Vagina (tissue), 2 donors: ENCODE results near the gene PLEKHF1.

Experiments used
- CTCF ChIP-seq, 3 experiments: fragments of 450-650 bp in 2 of 3; fragments of 200-600 bp in 1 of 3; sonication (generic) in 1 of 3; IDR thresholded peaks; one replicate each; pipeline ENCODE4 v1.5.1; 2017 to 2019; ENCODE audit warnings: antibody characterized with exemption in 3 of 3, mild to moderate bottlenecking in 2 of 3, moderate library complexity in 2 of 3
- POLR2A ChIP-seq, 2 donors: fragments of 450-650 bp; IDR thresholded peaks; one replicate each; pipeline ENCODE4 v1.6.1; 2017; ENCODE audit warnings: antibody characterized with exemption in 2 of 2, mild to moderate bottlenecking in 2 of 2, moderate library complexity in 2 of 2
- POLR2AphosphoS5 ChIP-seq, 2 donors: sonication (generic); formaldehyde crosslinking; IDR thresholded peaks; one replicate each; pipeline ENCODE4 v1.9.0; 2017; ENCODE audit warnings: antibody characterized with exemption in 2 of 2, mild to moderate bottlenecking in 2 of 2, low read depth in 1 of 2; ENCODE audit not compliant: insufficient read depth in 1 of 2

- TF ChIP-seq POLR2A (IDR thresholded peaks at IDR 0.05), result no peak
- TF ChIP-seq CTCF (IDR thresholded peaks at IDR 0.05), result no peak
- TF ChIP-seq POLR2AphosphoS5 (IDR thresholded peaks at IDR 0.05; ENCODE audit: insufficient read depth in 1 of 2, low read depth in 1 of 2), result no peak
Observed at GRCh38 chr19:29672319-29672932, 7.2 kb downstream of the PLEKHF1 start.
